DND-41 (cell line): Measurements from ENCODE around the gene STMN1.

Source experiments
- ATAC-seq: fragments of 200-7000 bp; cut with Tn5 transposase; 3 replicates; pipeline ENCODE4 v1.9.1; 2021; ENCODE audit warnings: low read depth; ENCODE audit not compliant: insufficient read depth
- DNase-seq: peaks from one replicate; pipeline ENCODE4 v3.0.0-alpha.2; 2020
- H2AFZ ChIP-seq: 2 replicates; pipeline ENCODE4 v1.6.0; 2012; ENCODE audit warnings: low read depth, low read length
- H3K27ac ChIP-seq: 2 replicates; pipeline ENCODE4 v1.5.1; 2012; ENCODE audit warnings: low read length, inconsistent platforms
- H3K27me3 ChIP-seq: fragments of 200-600 bp; sonication (generic); 2 replicates; pipeline ENCODE4 v1.6.0; 2012; ENCODE audit warnings: low read length, mild to moderate bottlenecking, inconsistent platforms; ENCODE audit not compliant: insufficient read depth, poor library complexity
- H3K36me3 ChIP-seq: 2 replicates; pipeline ENCODE4 v1.5.1; 2012; ENCODE audit warnings: low read length, inconsistent platforms; ENCODE audit not compliant: insufficient read depth
- H3K4me1 ChIP-seq: 2 replicates; pipeline ENCODE4 v1.5.1; 2012; ENCODE audit warnings: mild to moderate bottlenecking, low read length; ENCODE audit not compliant: insufficient read depth
- H3K4me2 ChIP-seq: 2 replicates; pipeline ENCODE4 v1.6.0; 2012; ENCODE audit warnings: mild to moderate bottlenecking, moderate library complexity, low read length, inconsistent platforms; ENCODE audit not compliant: insufficient read depth
- H3K4me3 ChIP-seq, 2 experiments: fragments of 200-600 bp in 1 of 2; shearing (Covaris generic) in 1 of 2; 2 replicates each; pipeline ENCODE4 v1.5.1; 2012 to 2016; ENCODE audit warnings: inconsistent platforms in 2 of 2, low read length in 2 of 2, mild to moderate bottlenecking in 2 of 2, low read depth in 1 of 2, moderate library complexity in 1 of 2
- H3K79me2 ChIP-seq: 2 replicates; pipeline ENCODE4 v1.6.0; 2012; ENCODE audit warnings: low read length, inconsistent platforms; ENCODE audit not compliant: insufficient read depth
- H3K9ac ChIP-seq: 2 replicates; pipeline ENCODE4 v1.6.0; 2012; ENCODE audit warnings: low read depth, mild to moderate bottlenecking, inconsistent platforms, low read length, moderate library complexity
- H3K9me3 ChIP-seq: 2 replicates; pipeline ENCODE4 v1.5.1; 2012; ENCODE audit warnings: low read length, moderate library complexity, mild to moderate bottlenecking, inconsistent platforms; ENCODE audit not compliant: insufficient read depth, severe bottlenecking
- H4K20me1 ChIP-seq: 2 replicates; pipeline ENCODE4 v1.6.0; 2012; ENCODE audit warnings: low read length; ENCODE audit not compliant: insufficient read depth
- EZH2 ChIP-seq: IDR thresholded peaks from 3 replicates; pipeline ENCODE4 v1.6.1; 2012; ENCODE audit warnings: borderline replicate concordance, low read depth, mild to moderate bottlenecking, moderate library complexity, low read length, inconsistent platforms; ENCODE audit not compliant: severe bottlenecking
- TF ChIP-seq, protein P1 (sequence below): IDR thresholded peaks from 2 replicates; pipeline ENCODE4 v1.5.1; 2012; ENCODE audit warnings: borderline replicate concordance, low read length, moderate library complexity, mild to moderate bottlenecking; ENCODE audit not compliant: poor library complexity, severe bottlenecking; ENCODE audit errors: extremely low read depth

STMN1 gene

DNA sequence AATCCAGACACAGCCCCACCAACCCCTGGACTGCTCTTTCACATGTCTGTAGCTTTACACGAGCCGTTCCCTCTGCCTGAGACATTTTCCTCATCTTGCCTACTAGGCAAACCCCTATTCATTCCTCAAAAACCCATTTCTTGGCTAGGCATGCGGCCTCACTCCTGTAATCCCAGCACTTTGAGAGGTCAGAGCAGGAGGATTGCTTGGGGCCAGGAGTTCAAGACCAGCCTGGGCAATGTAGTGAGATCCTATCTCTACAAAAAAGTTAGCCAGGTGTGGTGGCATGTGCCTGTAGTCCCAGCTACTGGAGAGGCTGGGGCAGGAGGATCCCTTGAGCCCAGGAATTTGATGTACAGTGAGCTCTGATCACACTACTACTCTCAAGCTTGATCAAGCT is 41.8 kb downstream of the STMN1 start:
- Histone ChIP-seq H4K20me1 (no peaks in the 10 kb centered on the region), H3K9ac (no peak overlapping the region), H3K4me2 (no peak overlapping the region), H3K4me1 (peaks cover 10% of the 10 kb centered on the region), H3K27ac (no peak overlapping the region), H3K36me3 (no peaks in the 10 kb centered on the region), H2AFZ (no peak overlapping the region), H3K27me3 (no peaks in the 10 kb centered on the region), H3K79me2 (peaks cover 6% of the 10 kb centered on the region), H3K9me3 (no peaks in the 10 kb centered on the region), H3K4me3 (no peak overlapping the region)
- TF ChIP-seq, protein P1, sequence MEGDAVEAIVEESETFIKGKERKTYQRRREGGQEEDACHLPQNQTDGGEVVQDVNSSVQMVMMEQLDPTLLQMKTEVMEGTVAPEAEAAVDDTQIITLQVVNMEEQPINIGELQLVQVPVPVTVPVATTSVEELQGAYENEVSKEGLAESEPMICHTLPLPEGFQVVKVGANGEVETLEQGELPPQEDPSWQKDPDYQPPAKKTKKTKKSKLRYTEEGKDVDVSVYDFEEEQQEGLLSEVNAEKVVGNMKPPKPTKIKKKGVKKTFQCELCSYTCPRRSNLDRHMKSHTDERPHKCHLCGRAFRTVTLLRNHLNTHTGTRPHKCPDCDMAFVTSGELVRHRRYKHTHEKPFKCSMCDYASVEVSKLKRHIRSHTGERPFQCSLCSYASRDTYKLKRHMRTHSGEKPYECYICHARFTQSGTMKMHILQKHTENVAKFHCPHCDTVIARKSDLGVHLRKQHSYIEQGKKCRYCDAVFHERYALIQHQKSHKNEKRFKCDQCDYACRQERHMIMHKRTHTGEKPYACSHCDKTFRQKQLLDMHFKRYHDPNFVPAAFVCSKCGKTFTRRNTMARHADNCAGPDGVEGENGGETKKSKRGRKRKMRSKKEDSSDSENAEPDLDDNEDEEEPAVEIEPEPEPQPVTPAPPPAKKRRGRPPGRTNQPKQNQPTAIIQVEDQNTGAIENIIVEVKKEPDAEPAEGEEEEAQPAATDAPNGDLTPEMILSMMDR = no peak
- TF ChIP-seq EZH2 = no peak
- no peak for DNase-seq
- no peak for ATAC-seq

DNA sequence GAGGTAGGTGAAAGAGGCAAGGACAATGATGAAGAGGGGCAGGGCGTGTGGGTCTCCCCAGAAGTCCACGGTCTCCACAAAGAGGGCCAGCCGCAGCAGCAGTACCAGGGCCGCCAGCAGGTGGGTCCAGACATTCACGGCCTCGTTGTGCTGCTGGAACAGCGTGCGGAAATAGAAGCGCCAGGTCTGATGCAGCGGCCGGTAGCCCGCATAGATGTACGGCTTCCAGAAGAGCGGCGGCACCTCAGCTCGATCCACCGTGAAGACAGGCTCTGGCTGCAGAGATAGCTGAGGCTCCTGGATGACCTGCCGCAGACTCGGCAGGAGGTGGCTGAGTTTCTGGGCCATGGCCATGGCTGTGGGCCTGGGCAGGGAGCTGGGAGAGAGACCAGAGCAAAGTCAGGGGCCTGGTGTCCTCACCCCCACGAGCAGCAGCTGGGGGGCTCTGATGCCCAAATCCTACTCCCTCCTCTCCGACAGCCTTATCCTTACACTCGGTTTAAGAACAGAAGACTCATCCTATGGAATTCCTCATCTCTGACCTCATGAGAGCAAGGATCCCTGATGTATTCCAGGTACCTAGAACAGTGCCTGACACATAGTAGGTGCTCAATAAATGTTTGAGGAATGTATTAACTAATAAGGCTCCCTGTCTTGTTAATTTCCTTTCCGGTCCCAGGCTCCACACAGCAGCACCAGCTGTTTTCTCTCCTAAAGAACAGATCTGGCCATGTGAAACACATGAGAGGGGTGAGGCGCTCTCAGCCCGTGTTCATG is 42.5 kb downstream of the STMN1 start:
- TF ChIP-seq, protein P1 = no peak
- no peak for TF ChIP-seq EZH2
- H3K9me3 ChIP-seq = no peaks in the 10 kb centered on the region
- ATAC-seq = no peak

DNA sequence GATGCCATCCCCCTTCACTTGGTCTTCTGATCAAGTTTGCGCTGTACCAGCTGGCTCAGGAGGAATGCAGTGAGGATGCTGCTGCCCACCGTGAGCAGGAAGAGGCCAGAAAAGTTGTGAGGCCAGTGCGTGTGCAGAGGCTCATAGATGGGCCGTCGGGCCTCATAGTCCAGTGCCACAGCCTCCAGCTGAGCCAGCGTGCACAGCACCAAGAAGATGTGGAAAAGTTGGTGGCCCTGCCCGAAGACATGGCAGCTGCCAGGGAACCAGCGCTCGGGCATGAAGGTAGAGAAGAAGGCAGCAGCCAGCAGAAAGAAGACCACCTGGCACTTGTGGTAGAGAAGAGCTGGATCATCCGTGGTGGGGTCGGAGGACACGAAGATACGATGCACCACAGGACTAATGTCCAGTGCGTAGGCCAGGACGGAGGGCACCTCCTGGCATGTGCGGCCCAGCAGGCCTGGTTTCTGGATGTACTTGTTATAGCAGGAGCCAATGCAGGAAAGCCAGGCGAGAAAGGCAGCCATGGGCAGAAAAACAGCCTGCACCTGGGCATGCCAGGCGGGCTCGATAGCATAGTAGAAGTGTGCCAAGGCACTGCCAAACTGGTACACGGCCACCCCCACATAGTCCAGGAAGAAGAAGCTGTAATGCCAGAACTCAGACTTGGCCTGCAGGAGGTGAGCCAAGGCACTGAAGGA is 43.3 kb downstream of the STMN1 start:
- H4K20me1 ChIP-seq = 0 out of 2 replicates have a peak, but pooled peaks cover 3% of the 10 kb centered on the region
- DNase-seq (no peak), ATAC-seq (no peak)
- H3K4me1 ChIP-seq = peaks cover 20% of the 10 kb centered on the region
- no peaks in the 10 kb centered on the region for H3K9me3 ChIP-seq
- no peaks in the 10 kb centered on the region for H3K27me3 ChIP-seq
- H3K4me3 ChIP-seq = no peak overlapping the region
- peaks cover 19% of the 10 kb centered on the region for H3K79me2 ChIP-seq
- no peaks in the 10 kb centered on the region for H3K36me3 ChIP-seq
- TF ChIP-seq EZH2 = no peak
- TF ChIP-seq, protein P1 = no peak
- H2AFZ ChIP-seq = no peak overlapping the region
- no peak overlapping the region for H3K9ac ChIP-seq
- H3K4me2 ChIP-seq = no peak overlapping the region
- no peak overlapping the region for H3K27ac ChIP-seq

More for the DNA sequence above, 42.5 kb downstream of the STMN1 start:
- no peaks in the 10 kb centered on the region for H3K27me3 ChIP-seq
- no peak overlapping the region for H3K4me2 ChIP-seq
- no peak for DNase-seq
- H3K36me3 ChIP-seq = no peaks in the 10 kb centered on the region
- no peak overlapping the region for H3K9ac ChIP-seq
- H2AFZ ChIP-seq = no peak overlapping the region
- peaks cover 12% of the 10 kb centered on the region for H3K79me2 ChIP-seq
- no peaks in the 10 kb centered on the region for H4K20me1 ChIP-seq
- H3K4me3 ChIP-seq = no peak overlapping the region
- H3K4me1 ChIP-seq = peaks cover 13% of the 10 kb centered on the region
- H3K27ac ChIP-seq = no peak overlapping the region
